Spleen (tissue), 13 donors: ENCODE results near the gene SPATS2L. TPM values are rescaled to one million over a fixed set of nuclear protein-coding genes. Genes with fewer than 3 reads are reported as not detected.

Experiments
- DNase-seq: peaks from one replicate; pipeline ENCODE4 v3.0.0-alpha.2; 2020
- H3K27ac ChIP-seq, 8 donors: fragments of 200-600 bp; sonication (generic) in 7 of 8; 1 replicate in 4 of 8; 2 replicates in 4 of 8; pipeline versions ENCODE4 v1.5.0 to v1.8.0; 2016 to 2021; ENCODE audit warnings: inconsistent platforms in 4 of 8, mild to moderate bottlenecking in 4 of 8, moderate library complexity in 1 of 8
- H3K27me3 ChIP-seq, 7 donors: fragments of 200-600 bp; sonication (generic) in 6 of 7; replicated peaks in 1 of 7; 1 replicate in 4 of 7; 2 replicates in 3 of 7; pipeline versions ENCODE4 v1.5.0 to v1.8.0; 2016 to 2021; ENCODE audit warnings: inconsistent platforms in 3 of 7, mild to moderate bottlenecking in 1 of 7
- H3K36me3 ChIP-seq, 6 donors: fragments of 200-600 bp; sonication (generic) in 5 of 6; 1 replicate in 4 of 6; 2 replicates in 2 of 6; pipeline versions ENCODE4 v1.5.0 to v1.8.0; 2016 to 2021; ENCODE audit warnings: inconsistent platforms in 2 of 6
- H3K4me1 ChIP-seq, 6 donors: fragments of 200-600 bp; sonication (generic) in 5 of 6; 1 replicate in 3 of 6; 2 replicates in 3 of 6; pipeline versions ENCODE4 v1.5.0 to v1.8.0; 2016 to 2021; ENCODE audit warnings: inconsistent platforms in 3 of 6
- H3K4me3 ChIP-seq, 8 donors: fragments of 200-600 bp; sonication (generic) in 7 of 8; 1 replicate in 4 of 8; 2 replicates in 4 of 8; pipeline versions ENCODE4 v1.5.0 to v1.8.0; 2016 to 2021; ENCODE audit warnings: inconsistent platforms in 4 of 8, mild to moderate bottlenecking in 4 of 8, moderate library complexity in 2 of 8
- H3K9me3 ChIP-seq, 8 donors: fragments of 200-600 bp; sonication (generic) in 7 of 8; 1 replicate in 4 of 8; 2 replicates in 4 of 8; pipeline versions ENCODE4 v1.5.0 to v1.8.0; 2016 to 2021; ENCODE audit warnings: inconsistent platforms in 4 of 8
- POLR2A ChIP-seq, 3 donors: fragments of 450-650 bp; IDR thresholded peaks; one replicate each; pipeline ENCODE4 v1.5.1; 2017; ENCODE audit warnings: antibody characterized with exemption in 3 of 3, mild to moderate bottlenecking in 1 of 3
- POLR2AphosphoS5 ChIP-seq, 3 donors: sonication (generic); formaldehyde crosslinking; IDR thresholded peaks; one replicate each; pipeline ENCODE4 v1.5.1; 2017; ENCODE audit warnings: antibody characterized with exemption in 3 of 3
- WGBS, 5 donors: extraction: QIAGEN DNeasy Blood & Tissue Kit in 3 of 5; methylation state at CpG; one replicate each; pipeline versions ENCODE4 v1.1.5 to v1.1.7; 2013 to 2018; 5-methylcytosine and 5-hydroxymethylcytosine counted together
- intact Hi-C: fragments of 100-400 bp; cut with DNase I; formaldehyde crosslinking; loops from one replicate; pipeline ENCODE4 v1.15.0; 2023; ENCODE audit warnings: low total_unique reads
- long read RNA-seq, 2 donors: transcript quantifications; one replicate each; lab custom pipeline, GENCODE V29; 2026
- polyA plus RNA-seq, 3 donors: library from polyadenylated mRNA; stranded (reverse); fragments of 200-250 nt; gene quantifications; one replicate each; pipeline ENCODE4 v1.2.1, GENCODE V29; 2013
- total RNA-seq, 7 donors: library from RNA; depleted of rRNA in 3 of 7; stranded (reverse); fragments of >200 nt in 3 of 7; fragmentation: NEBNext Ultra II Directional in 4 of 7; extraction: Animal tissue kit (Norgen Biotek cat#: 25700) in 4 of 7; gene quantifications; one replicate each; pipeline versions ENCODE4 v1.1.0 to v1.2.1, GENCODE V29; 2016 to 2021
- TF ChIP-seq, protein P1 (sequence below), 11 experiments: fragments of 200-600 bp in 7 of 11; fragments of 450-650 bp in 4 of 11; sonication (generic) in 4 of 11; IDR thresholded peaks in 8 of 11; conservative IDR thresholded peaks in 3 of 11; 1 replicate in 7 of 11; 2 replicates in 4 of 11; pipeline versions ENCODE4 v1.4.0 to v1.8.0; 2016 to 2021; ENCODE audit warnings: antibody characterized with exemption in 11 of 11, inconsistent platforms in 4 of 11, mild to moderate bottlenecking in 1 of 11
- donor health status: healthy with polysubstance abuse.
- donor health status: DM: no; HTN: no; CAD: no; lungs with moderate emphysema.
- donor health status: DM: no; HTN: no; CAD: no.
- donor health status: Bipolar disorder and iron deficiency.
- donor health status: healthy.
- donor health status: DM: no; HTN: no; CAD: no.
- donor health status: DM: yes; HTN: yes; CAD: no.

Gene SPATS2L, protein sequence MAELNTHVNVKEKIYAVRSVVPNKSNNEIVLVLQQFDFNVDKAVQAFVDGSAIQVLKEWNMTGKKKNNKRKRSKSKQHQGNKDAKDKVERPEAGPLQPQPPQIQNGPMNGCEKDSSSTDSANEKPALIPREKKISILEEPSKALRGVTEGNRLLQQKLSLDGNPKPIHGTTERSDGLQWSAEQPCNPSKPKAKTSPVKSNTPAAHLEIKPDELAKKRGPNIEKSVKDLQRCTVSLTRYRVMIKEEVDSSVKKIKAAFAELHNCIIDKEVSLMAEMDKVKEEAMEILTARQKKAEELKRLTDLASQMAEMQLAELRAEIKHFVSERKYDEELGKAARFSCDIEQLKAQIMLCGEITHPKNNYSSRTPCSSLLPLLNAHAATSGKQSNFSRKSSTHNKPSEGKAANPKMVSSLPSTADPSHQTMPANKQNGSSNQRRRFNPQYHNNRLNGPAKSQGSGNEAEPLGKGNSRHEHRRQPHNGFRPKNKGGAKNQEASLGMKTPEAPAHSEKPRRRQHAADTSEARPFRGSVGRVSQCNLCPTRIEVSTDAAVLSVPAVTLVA
- total RNA-seq: 10 to 100 TPM; 42.6 to 84.7 (median 64.0) TPM
- 10 to 100 TPM in 2 of 3 donors, 1 to 10 TPM in 1; 9.5 to 30.4 (median 19.5) TPM for polyA plus RNA-seq
- long read RNA-seq, donor 1, transcript SPATS2L-202 (12 exons, 2,119 nt): major isoform, 7 of 79 reads
- long read RNA-seq, donor 1, partial matches to known transcripts: 62 of 79 reads
- long read RNA-seq, donor 1, other reads (novel, unspliced or antisense): 6 of 79 reads
- long read RNA-seq, donor 2, partial matches to known transcripts: 18 of 35 reads
- long read RNA-seq, donor 2, other reads (novel, unspliced or antisense): 8 of 35 reads

DNA sequence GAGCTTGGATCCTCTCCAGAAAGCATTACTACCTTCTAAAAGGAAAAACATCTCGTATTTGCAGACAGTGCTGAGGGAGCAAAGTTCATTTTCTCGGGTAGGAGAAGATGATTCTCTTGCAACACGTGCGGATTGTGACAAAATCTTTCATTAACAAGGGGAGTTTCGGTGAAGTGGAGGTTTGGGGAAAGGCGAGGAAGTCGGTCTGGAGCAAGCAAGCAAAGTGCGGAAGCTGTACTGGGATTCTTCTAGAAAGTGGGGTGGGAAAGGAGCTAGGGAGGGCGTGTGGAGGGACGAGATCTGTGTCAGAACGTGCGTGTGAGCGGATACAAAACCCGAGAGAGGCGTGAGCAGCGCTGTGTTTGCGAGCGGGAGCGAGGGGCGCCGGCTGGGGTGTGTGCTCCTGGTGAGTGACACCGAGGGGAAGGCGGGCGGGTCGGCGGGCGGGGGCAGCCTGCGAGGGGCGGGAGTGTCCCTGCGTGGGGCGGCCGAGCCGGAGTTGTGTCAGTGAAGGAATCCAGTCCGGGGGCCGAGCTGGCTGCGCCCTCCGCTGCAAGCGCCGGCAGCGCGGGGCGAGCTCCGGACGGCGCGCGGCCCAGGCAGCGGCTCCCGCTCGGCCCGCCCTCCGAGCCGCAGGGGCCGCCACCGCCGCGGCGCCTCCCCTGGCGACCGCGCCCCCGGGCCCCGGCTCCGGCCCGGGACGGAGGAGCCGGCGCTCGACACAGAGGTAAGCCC, at the start of gene SPATS2L:
SPATS2L (plus strand) TSS at position 498 of the 735 bp plus-strand sequence. CDS start 82,552 bp downstream, outside the sequence.
- Histone ChIP-seq H3K27me3 (peaks cover 0 to 28% (median 5%) of the 10 kb centered on the region in 7 donors), H3K36me3 (no peaks in the 10 kb centered on the region), H3K4me3 (peak within 1 kb of the TSS; percentile 67 to 92 (median 78)), H3K27ac (peak within 1 kb of the TSS; percentile 77 to 90 (median 86)), H3K9me3 (no peaks in the 10 kb centered on the region), H3K4me1 (peaks cover 4 to 39% (median 22%) of the 10 kb centered on the region in 6 donors)
- 0 to 1% (median 0%) methylated on average over 22 to 69 of the region's 69 CpGs for WGBS, 5 donors
- DNase-seq: peak; percentile 89
- TF ChIP-seq POLR2A (IDR thresholded peaks at IDR 0.05) (no peak), POLR2AphosphoS5 (IDR thresholded peaks at IDR 0.05) (peak in 2 of 3 donors; percentile 67 to 78)
- intact Hi-C loops: loop anchor here (10.0 kb wide), 1 partner anchor 322 kb away; no protein-coding TSS in a partner anchor

- TF ChIP-seq, protein P1, sequence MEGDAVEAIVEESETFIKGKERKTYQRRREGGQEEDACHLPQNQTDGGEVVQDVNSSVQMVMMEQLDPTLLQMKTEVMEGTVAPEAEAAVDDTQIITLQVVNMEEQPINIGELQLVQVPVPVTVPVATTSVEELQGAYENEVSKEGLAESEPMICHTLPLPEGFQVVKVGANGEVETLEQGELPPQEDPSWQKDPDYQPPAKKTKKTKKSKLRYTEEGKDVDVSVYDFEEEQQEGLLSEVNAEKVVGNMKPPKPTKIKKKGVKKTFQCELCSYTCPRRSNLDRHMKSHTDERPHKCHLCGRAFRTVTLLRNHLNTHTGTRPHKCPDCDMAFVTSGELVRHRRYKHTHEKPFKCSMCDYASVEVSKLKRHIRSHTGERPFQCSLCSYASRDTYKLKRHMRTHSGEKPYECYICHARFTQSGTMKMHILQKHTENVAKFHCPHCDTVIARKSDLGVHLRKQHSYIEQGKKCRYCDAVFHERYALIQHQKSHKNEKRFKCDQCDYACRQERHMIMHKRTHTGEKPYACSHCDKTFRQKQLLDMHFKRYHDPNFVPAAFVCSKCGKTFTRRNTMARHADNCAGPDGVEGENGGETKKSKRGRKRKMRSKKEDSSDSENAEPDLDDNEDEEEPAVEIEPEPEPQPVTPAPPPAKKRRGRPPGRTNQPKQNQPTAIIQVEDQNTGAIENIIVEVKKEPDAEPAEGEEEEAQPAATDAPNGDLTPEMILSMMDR (IDR thresholded peaks at IDR 0.05 in 8 of 11, conservative IDR thresholded peaks at IDR 0.05 in 3 of 11): no peak
- TF ChIP-seq POLR2AphosphoS5 (IDR thresholded peaks at IDR 0.05) (no peak), POLR2A (IDR thresholded peaks at IDR 0.05) (no peak)
- H3K36me3 ChIP-seq: no peaks in the 10 kb centered on the region
- no peak for DNase-seq
- no peak overlapping the region for H3K27ac ChIP-seq
- no peak overlapping the region for H3K4me3 ChIP-seq
- no peaks in the 10 kb centered on the region for H3K27me3 ChIP-seq
- no peaks in the 10 kb centered on the region for H3K4me1 ChIP-seq
- intact Hi-C loops: no loop called here
- H3K9me3 ChIP-seq: no peaks in the 10 kb centered on the region
- 88 to 97% (median 92%) methylated on average over 6 of the region's 6 CpGs for WGBS, 5 donors
These were observed 48.9 kb upstream of the SPATS2L start for GRCh38 chr2:200257570-200257969.

DNA sequence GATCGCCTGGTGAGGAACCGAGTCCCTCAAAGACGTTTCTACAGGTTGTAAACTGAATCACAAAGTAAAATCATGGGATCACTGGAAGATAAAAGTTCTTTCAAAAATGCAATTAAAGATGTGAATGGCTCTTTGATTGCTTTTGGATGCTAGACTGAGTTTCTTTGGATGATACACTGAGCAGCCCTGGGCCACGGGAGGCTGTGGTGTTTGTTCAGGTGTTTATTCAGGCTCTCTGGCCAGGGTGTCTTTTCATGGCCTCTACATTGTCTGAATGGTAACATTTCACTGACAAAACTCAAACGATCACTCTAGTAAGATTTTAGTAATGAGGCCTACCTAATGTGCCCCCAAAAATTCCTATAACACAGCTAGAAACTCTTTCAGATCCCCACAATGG, 48.4 kb upstream of the SPATS2L start:
- DNase-seq: no peak
- no peaks in the 10 kb centered on the region for H3K9me3 ChIP-seq
- intact Hi-C loops: no loop called here
- H3K27ac ChIP-seq: no peak overlapping the region
- TF ChIP-seq, protein P1 (IDR thresholded peaks at IDR 0.05 in 8 of 11, conservative IDR thresholded peaks at IDR 0.05 in 3 of 11): no peak
- TF ChIP-seq POLR2AphosphoS5 (IDR thresholded peaks at IDR 0.05) (no peak), POLR2A (IDR thresholded peaks at IDR 0.05) (no peak)
- 85 to 94% (median 88%) methylated on average over 5 of the region's 5 CpGs for WGBS, 5 donors
- no peak overlapping the region for H3K4me3 ChIP-seq
- no peaks in the 10 kb centered on the region for H3K36me3 ChIP-seq
- H3K27me3 ChIP-seq: no peaks in the 10 kb centered on the region
- no peaks in the 10 kb centered on the region for H3K4me1 ChIP-seq

DNA sequence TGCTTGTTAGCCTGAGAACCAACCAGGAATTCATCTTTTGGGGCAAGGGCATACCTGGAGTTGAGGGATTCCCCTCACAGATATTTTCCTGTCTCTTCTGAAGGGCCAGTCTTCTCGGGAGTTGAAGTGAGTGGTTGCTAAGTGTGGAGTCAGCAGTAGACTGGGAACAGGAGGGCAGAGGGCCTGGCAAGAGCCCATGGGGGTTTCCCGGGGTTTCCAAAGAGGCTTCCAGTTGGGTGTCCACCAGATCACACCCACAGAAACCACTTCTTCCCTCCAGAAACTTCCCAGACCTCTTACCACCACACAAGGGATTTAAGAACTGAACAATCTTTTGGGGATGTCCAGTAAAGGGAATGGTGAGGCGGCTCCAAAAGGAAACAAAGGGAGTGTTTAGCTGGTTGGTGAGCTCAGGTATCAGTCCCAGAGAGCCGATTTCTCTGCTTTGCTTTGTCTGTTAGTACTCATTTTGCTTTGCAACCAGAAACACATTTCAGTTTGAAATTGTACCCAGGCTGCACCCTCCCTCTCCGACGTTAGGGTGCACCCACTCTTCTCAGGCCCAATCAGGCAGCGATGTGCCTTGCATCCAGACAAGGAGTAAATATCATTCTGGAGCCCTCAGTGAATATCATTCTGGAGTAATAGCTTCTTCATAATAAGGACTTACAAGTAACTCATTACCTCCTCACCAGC, 47.5 kb upstream of the SPATS2L start:
- Histone ChIP-seq H3K36me3 (no peaks in the 10 kb centered on the region), H3K4me3 (no peak overlapping the region), H3K27ac (no peak overlapping the region), H3K9me3 (no peaks in the 10 kb centered on the region), H3K27me3 (no peaks in the 10 kb centered on the region), H3K4me1 (no peaks in the 10 kb centered on the region)
- intact Hi-C loops: no loop called here
- WGBS, 5 donors: 75 to 85% (median 83%) methylated on average over 7 of the region's 7 CpGs
- no peak for DNase-seq
- TF ChIP-seq POLR2AphosphoS5 (IDR thresholded peaks at IDR 0.05) (no peak), POLR2A (IDR thresholded peaks at IDR 0.05) (no peak)
- TF ChIP-seq, protein P1 (IDR thresholded peaks at IDR 0.05 in 8 of 11, conservative IDR thresholded peaks at IDR 0.05 in 3 of 11): no peak
